K562 (cell line): ENCODE results near the gene TUBA1A. TPM values are rescaled to one million over a fixed set of nuclear protein-coding genes. Genes with fewer than 3 reads are reported as not detected.

ENCODE experiments used
- ATAC-seq: fragments of 200-7000 bp; cut with Tn5 transposase; 3 replicates; pipeline ENCODE4 v1.9.1; 2020; ENCODE audit warnings: moderate library complexity
- BruUV-seq: library from RNA; stranded (reverse); fragments of 400-500 nt; replicated peaks from 2 replicates; lab custom pipeline; 2021; lab: Mats Ljungman, UMichigan
- CTCF ChIA-PET: fragments of 300-600 bp; formaldehyde crosslinking; extraction: SDS; loops from one replicate; lab custom pipeline; 2021; ENCODE audit warnings: low intra/inter-chr PET ratio; lab: Yijun Ruan, JAX
- POLR2A ChIA-PET: fragments of 300-600, 350-650 bp; sonication (Branson Sonifier 250); formaldehyde crosslinking; extraction: SDS; loops from one replicate; lab custom pipeline; 2021; ENCODE audit warnings: antibody characterized with exemption, inconsistent platforms; lab: Yijun Ruan, JAX
- DNase-seq, 4 experiments: peaks; one replicate each; pipeline versions ENCODE4 v3.0.0 to v3.0.0-alpha.2; 2011 to 2018; ENCODE audit warnings: low spot score in 3 of 4, mixed read lengths in 3 of 4; ENCODE audit errors: extremely low read depth in 1 of 4
- FAIRE-seq: peaks from 2 replicates; lab custom pipeline; 2011; peaks lifted over from hg19 to GRCh38; lab: Jason Lieb, UNC
- H2AFZ ChIP-seq: 2 replicates; pipeline ENCODE4 v1.6.0; 2011; ENCODE audit warnings: low read depth, low read length, control low read depth, inconsistent platforms
- H3K27ac ChIP-seq: fragments of 200-600 bp; 3 replicates; pipeline ENCODE4 v1.8.0; 2011; ENCODE audit warnings: low read depth, mild to moderate bottlenecking, control low read depth, inconsistent platforms, low read length, moderate library complexity, mixed read lengths; ENCODE audit errors: extremely low read depth
- H3K27me3 ChIP-seq, 2 experiments: fragments of 300-600 bp in 1 of 2; 2 replicates in 1 of 2; 3 replicates in 1 of 2; pipeline versions ENCODE4 v1.6.0 to v1.8.0; 2011; ENCODE audit warnings: inconsistent platforms in 2 of 2, low read length in 2 of 2, mild to moderate bottlenecking in 1 of 2, mixed read lengths in 1 of 2, moderate library complexity in 1 of 2; ENCODE audit not compliant: control insufficient read depth in 2 of 2, insufficient read depth in 2 of 2
- H3K36me3 ChIP-seq: fragments of 300-600 bp; 3 replicates; pipeline ENCODE4 v1.8.0; 2011; ENCODE audit warnings: mild to moderate bottlenecking, low read length, inconsistent platforms; ENCODE audit not compliant: control insufficient read depth, insufficient read depth
- H3K4me1 ChIP-seq, 2 experiments: fragments of 200-600 bp in 1 of 2; replicated peaks in 1 of 2; 2 replicates in 1 of 2; 3 replicates in 1 of 2; pipeline versions ENCODE4 v1.5.1 to v1.8.0; 2011; ENCODE audit warnings: inconsistent platforms in 2 of 2, low read length in 2 of 2, mild to moderate bottlenecking in 1 of 2, mixed read lengths in 1 of 2, moderate library complexity in 1 of 2; ENCODE audit not compliant: control insufficient read depth in 2 of 2, insufficient read depth in 2 of 2
- H3K4me2 ChIP-seq: 2 replicates; pipeline ENCODE4 v1.6.1; 2011; ENCODE audit warnings: low read length, control low read depth, inconsistent platforms, mixed read lengths; ENCODE audit not compliant: insufficient read depth
- H3K4me3 ChIP-seq: fragments of 200-600 bp; sonication (generic), shearing (Covaris generic); 2 replicates; pipeline ENCODE4 v1.5.1; 2016; ENCODE audit warnings: control low read depth, inconsistent platforms
- H3K79me2 ChIP-seq: fragments of 200-600 bp; 3 replicates; pipeline ENCODE4 v1.8.0; 2011; ENCODE audit warnings: low read length, inconsistent platforms; ENCODE audit not compliant: control insufficient read depth, insufficient read depth
- H3K9ac ChIP-seq, 2 experiments: 2 replicates each; pipeline versions ENCODE4 v1.6.0 to v1.6.1; 2011; ENCODE audit warnings: low read depth in 2 of 2, low read length in 2 of 2, control low read depth in 1 of 2, inconsistent platforms in 1 of 2, mild to moderate bottlenecking in 1 of 2, mixed read lengths in 1 of 2; ENCODE audit not compliant: insufficient read depth in 1 of 2
- H3K9me1 ChIP-seq: one replicate; pipeline ENCODE4 v1.6.0; 2011; ENCODE audit warnings: inconsistent platforms, mild to moderate bottlenecking, low read length, moderate library complexity; ENCODE audit not compliant: control insufficient read depth, insufficient read depth
- H3K9me3 ChIP-seq: replicated peaks from 2 replicates; pipeline ENCODE4 v1.5.1; 2011; ENCODE audit warnings: low read depth, low read length, inconsistent platforms; ENCODE audit not compliant: control insufficient read depth, insufficient read depth
- H4K20me1 ChIP-seq: replicated peaks from 2 replicates; pipeline ENCODE4 v1.6.1; 2011; ENCODE audit warnings: low read length, inconsistent platforms, mixed read lengths; ENCODE audit not compliant: control insufficient read depth, insufficient read depth
- ADNP ChIP-seq: fragments of 200-800 bp; sonication (Bioruptor generic); IDR thresholded peaks from 2 replicates; pipeline ENCODE4 v1.6.1; 2016; ENCODE audit warnings: missing genetic modification characterization, missing compliant biosample characterization
- BCOR ChIP-seq: fragments of 450-650 bp; IDR thresholded peaks from 2 replicates; pipeline ENCODE4 v1.6.1; 2016
- CBX2 ChIP-seq: fragments of 200-600 bp; sonication (generic); IDR thresholded peaks from one replicate; pipeline ENCODE4 v1.6.1; 2012; ENCODE audit warnings: mild to moderate bottlenecking, low read length, inconsistent platforms; ENCODE audit not compliant: insufficient read depth, poor library complexity, severe bottlenecking
- ELK3 ChIP-seq: fragments of 450-650 bp; formaldehyde crosslinking; IDR thresholded peaks from 2 replicates; pipeline ENCODE4 v1.4.0; 2020; ENCODE audit warnings: mild to moderate bottlenecking
- GTF2A2 ChIP-seq: IDR thresholded peaks from 2 replicates; pipeline ENCODE4 v1.6.1; 2016; ENCODE audit warnings: mild to moderate bottlenecking, missing genetic modification characterization, missing compliant biosample characterization
- GTF2F1 ChIP-seq: IDR thresholded peaks from 2 replicates; pipeline ENCODE4 v1.6.1; 2011; ENCODE audit warnings: low read depth, low read length, improper control_type of control experiment
- HINFP ChIP-seq: fragments of 450-650 bp; conservative IDR thresholded peaks from 2 replicates; pipeline ENCODE4 v1.6.1; 2016; ENCODE audit warnings: missing genetic modification characterization, low read depth, mild to moderate bottlenecking, control low read depth, missing compliant biosample characterization
- KAT8 ChIP-seq: fragments of 450-650 bp; IDR thresholded peaks from 2 replicates; pipeline ENCODE4 v1.6.1; 2016; ENCODE audit warnings: low read depth, mild to moderate bottlenecking
- MTA3 ChIP-seq: fragments of 450-650 bp; formaldehyde crosslinking; IDR thresholded peaks from 2 replicates; pipeline ENCODE4 v1.6.1; 2017; ENCODE audit warnings: mild to moderate bottlenecking, borderline replicate concordance
- NFYB ChIP-seq: IDR thresholded peaks from 2 replicates; pipeline ENCODE4 v1.6.1; 2011; ENCODE audit warnings: mild to moderate bottlenecking, moderate library complexity; ENCODE audit not compliant: insufficient read length; ENCODE audit errors: extremely low read depth
- RBM15 ChIP-seq: fragments of 200-400 bp; formaldehyde crosslinking; IDR thresholded peaks from 2 replicates; pipeline ENCODE4 v1.6.1; 2018; ENCODE audit warnings: mild to moderate bottlenecking, low read length, moderate library complexity; ENCODE audit not compliant: insufficient read depth
- RBM25 ChIP-seq: fragments of 200-400 bp; formaldehyde crosslinking; IDR thresholded peaks from 2 replicates; pipeline ENCODE4 v1.6.1; 2018; ENCODE audit warnings: low read length, low read depth, moderate library complexity; ENCODE audit not compliant: severe bottlenecking
- RCOR1 ChIP-seq, 2 experiments: IDR thresholded peaks; 2 replicates each; pipeline ENCODE4 v1.6.1; 2012; ENCODE audit warnings: low read depth in 2 of 2, low read length in 2 of 2, borderline replicate concordance in 1 of 2, improper control_type of control experiment in 1 of 2
- RNF2 ChIP-seq: sonication (generic); IDR thresholded peaks from 2 replicates; pipeline ENCODE4 v1.6.1; 2016
- TFAP4 ChIP-seq: sonication (generic); formaldehyde crosslinking; IDR thresholded peaks from 2 replicates; pipeline ENCODE4 v1.8.0; 2022; ENCODE audit warnings: missing genetic modification reagents, mild to moderate bottlenecking, moderate library complexity, borderline replicate concordance
- THAP12 ChIP-seq: fragments of 250-450 bp; sonication (Bioruptor Pico); IDR thresholded peaks from 2 replicates; pipeline ENCODE4 v1.9.0; 2021; ENCODE audit warnings: mild to moderate bottlenecking, inconsistent platforms
- ZBTB8A ChIP-seq: fragments of 450-650 bp; IDR thresholded peaks from 2 replicates; pipeline ENCODE4 v1.6.1; 2018; ENCODE audit warnings: mild to moderate bottlenecking, moderate library complexity; ENCODE audit not compliant: partially characterized antibody
- in situ Hi-C: fragments of 300-500 bp; cut with MboI; formaldehyde crosslinking; loops from 4 replicates; pipeline ENCODE4 v1.15.0; 2018; ENCODE audit warnings: inconsistent platforms, mixed read lengths
- intact Hi-C: fragments of 100-400 bp; cut with micrococcal nuclease; formaldehyde crosslinking; loops from 2 replicates; pipeline ENCODE4 v1.14.2; 2022
- polyA plus RNA-seq, 8 experiments: library from polyadenylated mRNA; depleted of rRNA in 4 of 8; stranded (reverse) in 5 of 8; unstranded in 3 of 8; fragments of >200 nt; fragmentation: Nextera tagmentation in 2 of 8; fragmentation: Illumina TruSeq in 1 of 8; extraction: Ambion mirVana in 2 of 8; extraction: Trizol in 1 of 8; gene quantifications; 2 replicates each; pipeline versions ENCODE4 v1.2.1 to v1.2.3, GENCODE V29; 2011 to 2014; ENCODE audit warnings: inconsistent platforms in 1 of 8, missing spikeins in 1 of 8
- total RNA-seq, 7 experiments: library from RNA; depleted of rRNA in 6 of 7; stranded (reverse); fragments of >200 nt in 6 of 7; fragmentation: Illumina TruSeq in 2 of 7; extraction: Trizol in 2 of 7; gene quantifications; 2 replicates each; pipeline versions ENCODE4 v1.2.1 to v1.2.3, GENCODE V29; 2011 to 2021; ENCODE audit warnings: low replicate concordance in 1 of 7

The TUBA1A gene
- total and polyA plus RNA-seq, 9 of the 15 experiments (the other 6 are each of a cell fraction or from before 2014, with no cell fraction given), result 7.4 to 45.1 (median 11.9) TPM

GRCh38 chr12:49208146-49208545, 19.3 kb upstream of the TUBA1A start (continued):
- no peak for TF ChIP-seq HINFP (tag)
- no peak for TF ChIP-seq KAT8
- no peak for TF ChIP-seq THAP12 (CRISPR knock-in tag)

- Histone ChIP-seq H2AFZ (no peak overlapping the region), H3K4me3 (no peak overlapping the region), H3K79me2 (no peaks in the 10 kb centered on the region), H3K9ac (no peak overlapping the region), H3K36me3 (no peaks in the 10 kb centered on the region), H3K9me3 (no peaks in the 10 kb centered on the region), H4K20me1 (no peaks in the 10 kb centered on the region), H3K4me1 (peaks cover 4 to 7% of the 10 kb centered on the region in 2 experiments; a peak in 2 of 5 replicates), H3K27me3 (no peaks in the 10 kb centered on the region), H3K9me1 (no peaks in the 10 kb centered on the region), H3K27ac (no peak overlapping the region), H3K4me2 (no peak overlapping the region)
- in situ Hi-C loops (no loop called here), intact Hi-C loops (no loop called here)
- ChIA-PET CTCF (no interaction called here), POLR2A (no interaction called here)
- DNase-seq, result no peak
- ATAC-seq, result no peak
- no TSS peak for BruUV-seq
- no peak for FAIRE-seq
- TF ChIP-seq ADNP (tag) (peak; percentile 84; the same call in 1 of the 2 replicates), ELK3 (no peak), GTF2A2 (tag) (no peak), RCOR1 (IDR thresholded peaks at IDR 0.05; ENCODE audit: borderline replicate concordance in 1 of 2, low read depth in 2 of 2, low read length in 2 of 2) (no peak), CBX2 (no peak), GTF2F1 (no peak), RBM25 (peak; percentile 93), BCOR (0 out of 2 replicates have a peak, but pooled peaks have one; percentile 10), TFAP4 (CRISPR knock-in tag) (no peak), NFYB (no peak), RBM15 (no peak), RNF2 (no peak), MTA3 (no peak), ZBTB8A (no peak)
Observed at GRCh38 chr12:49206389-49206788, 17.5 kb upstream of the TUBA1A start.
